Smooth muscle cell (in vitro differentiated cells): ENCODE measurements around the gene ATM. TPM values are rescaled to one million over a fixed set of nuclear protein-coding genes. Genes with fewer than 3 reads are reported as not detected.
A peak's percentile ranks its signal among the peaks of the same experiment; 100 is the strongest.

ENCODE experiments used
- DNase-seq: peaks from one replicate; lab custom pipeline; 2025; ENCODE audit not compliant: unreplicated experiment; lab: John Stamatoyannopoulos, UW
- H2AFZ ChIP-seq: fragments of 200-600 bp; sonication (generic); 2 replicates; pipeline ENCODE4 v1.6.0; 2016; ENCODE audit warnings: antibody characterized with exemption, low read depth, mild to moderate bottlenecking
- H3F3A ChIP-seq: fragments of 200-600 bp; sonication (generic); 2 replicates; pipeline ENCODE4 v1.6.0; 2017; ENCODE audit warnings: antibody characterized with exemption, low read depth
- H3K27ac ChIP-seq: fragments of 200-600 bp; sonication (generic); 2 replicates; pipeline ENCODE4 v1.5.1; 2016; ENCODE audit warnings: low read depth, mild to moderate bottlenecking
- H3K27me3 ChIP-seq: fragments of 200-600 bp; sonication (generic); 2 replicates; pipeline ENCODE4 v1.6.1; 2016; ENCODE audit warnings: low read depth, mild to moderate bottlenecking
- H3K36me3 ChIP-seq: fragments of 200-600 bp; sonication (generic); 2 replicates; pipeline ENCODE4 v1.5.1; 2016; ENCODE audit warnings: low read depth
- H3K4me1 ChIP-seq: fragments of 200-600 bp; sonication (generic); 2 replicates; pipeline ENCODE4 v1.5.1; 2016; ENCODE audit warnings: low read depth
- H3K4me2 ChIP-seq: fragments of 200-600 bp; sonication (generic); 2 replicates; pipeline ENCODE4 v1.6.0; 2016; ENCODE audit warnings: mild to moderate bottlenecking
- H3K4me3 ChIP-seq: fragments of 200-600 bp; sonication (generic); 2 replicates; pipeline ENCODE4 v1.5.1; 2016; ENCODE audit warnings: mild to moderate bottlenecking
- H3K79me2 ChIP-seq: fragments of 200-600 bp; sonication (generic); 2 replicates; pipeline ENCODE4 v1.6.0; 2016; ENCODE audit warnings: low read depth, mild to moderate bottlenecking
- H3K9ac ChIP-seq: fragments of 200-600 bp; sonication (generic); 2 replicates; pipeline ENCODE4 v1.6.0; 2016; ENCODE audit warnings: low read depth
- H3K9me3 ChIP-seq: fragments of 200-600 bp; sonication (generic); replicated peaks from 2 replicates; pipeline ENCODE4 v1.5.1; 2016; ENCODE audit warnings: low read depth
- H4K20me1 ChIP-seq: fragments of 200-600 bp; sonication (generic); 2 replicates; pipeline ENCODE4 v1.6.0; 2016; ENCODE audit warnings: low read depth
- WGBS: methylation state at CpG from one replicate; pipeline ENCODE4 v1.1.7; 2016; ENCODE audit warnings: low lambda C conversion rate; 5-methylcytosine and 5-hydroxymethylcytosine counted together
- polyA plus RNA-seq: library from polyadenylated mRNA; unstranded; fragments of >200 nt; fragmentation: Nextera tagmentation; extraction: Ambion mirVana; gene quantifications from 2 replicates; pipeline ENCODE4 v1.2.1, GENCODE V29; 2016
- total RNA-seq: library from RNA; depleted of rRNA; stranded (reverse); fragments of >200 nt; gene quantifications from 2 replicates; pipeline ENCODE4 v1.2.3, GENCODE V29; 2014
- TF ChIP-seq, protein P1 (sequence below): fragments of 200-600 bp; sonication (generic); IDR thresholded peaks from 2 replicates; pipeline ENCODE4 v1.5.1; 2017; ENCODE audit warnings: borderline replicate concordance, mild to moderate bottlenecking, antibody characterized with exemption; ENCODE audit not compliant: insufficient read depth, poor library complexity, severe bottlenecking

ATM gene, protein sequence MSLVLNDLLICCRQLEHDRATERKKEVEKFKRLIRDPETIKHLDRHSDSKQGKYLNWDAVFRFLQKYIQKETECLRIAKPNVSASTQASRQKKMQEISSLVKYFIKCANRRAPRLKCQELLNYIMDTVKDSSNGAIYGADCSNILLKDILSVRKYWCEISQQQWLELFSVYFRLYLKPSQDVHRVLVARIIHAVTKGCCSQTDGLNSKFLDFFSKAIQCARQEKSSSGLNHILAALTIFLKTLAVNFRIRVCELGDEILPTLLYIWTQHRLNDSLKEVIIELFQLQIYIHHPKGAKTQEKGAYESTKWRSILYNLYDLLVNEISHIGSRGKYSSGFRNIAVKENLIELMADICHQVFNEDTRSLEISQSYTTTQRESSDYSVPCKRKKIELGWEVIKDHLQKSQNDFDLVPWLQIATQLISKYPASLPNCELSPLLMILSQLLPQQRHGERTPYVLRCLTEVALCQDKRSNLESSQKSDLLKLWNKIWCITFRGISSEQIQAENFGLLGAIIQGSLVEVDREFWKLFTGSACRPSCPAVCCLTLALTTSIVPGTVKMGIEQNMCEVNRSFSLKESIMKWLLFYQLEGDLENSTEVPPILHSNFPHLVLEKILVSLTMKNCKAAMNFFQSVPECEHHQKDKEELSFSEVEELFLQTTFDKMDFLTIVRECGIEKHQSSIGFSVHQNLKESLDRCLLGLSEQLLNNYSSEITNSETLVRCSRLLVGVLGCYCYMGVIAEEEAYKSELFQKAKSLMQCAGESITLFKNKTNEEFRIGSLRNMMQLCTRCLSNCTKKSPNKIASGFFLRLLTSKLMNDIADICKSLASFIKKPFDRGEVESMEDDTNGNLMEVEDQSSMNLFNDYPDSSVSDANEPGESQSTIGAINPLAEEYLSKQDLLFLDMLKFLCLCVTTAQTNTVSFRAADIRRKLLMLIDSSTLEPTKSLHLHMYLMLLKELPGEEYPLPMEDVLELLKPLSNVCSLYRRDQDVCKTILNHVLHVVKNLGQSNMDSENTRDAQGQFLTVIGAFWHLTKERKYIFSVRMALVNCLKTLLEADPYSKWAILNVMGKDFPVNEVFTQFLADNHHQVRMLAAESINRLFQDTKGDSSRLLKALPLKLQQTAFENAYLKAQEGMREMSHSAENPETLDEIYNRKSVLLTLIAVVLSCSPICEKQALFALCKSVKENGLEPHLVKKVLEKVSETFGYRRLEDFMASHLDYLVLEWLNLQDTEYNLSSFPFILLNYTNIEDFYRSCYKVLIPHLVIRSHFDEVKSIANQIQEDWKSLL (N-terminal part only)
- total RNA-seq (56.4 and 64.6 TPM in 2 replicates), polyA plus RNA-seq (7.6 and 17.5 TPM in 2 replicates)

DNA sequence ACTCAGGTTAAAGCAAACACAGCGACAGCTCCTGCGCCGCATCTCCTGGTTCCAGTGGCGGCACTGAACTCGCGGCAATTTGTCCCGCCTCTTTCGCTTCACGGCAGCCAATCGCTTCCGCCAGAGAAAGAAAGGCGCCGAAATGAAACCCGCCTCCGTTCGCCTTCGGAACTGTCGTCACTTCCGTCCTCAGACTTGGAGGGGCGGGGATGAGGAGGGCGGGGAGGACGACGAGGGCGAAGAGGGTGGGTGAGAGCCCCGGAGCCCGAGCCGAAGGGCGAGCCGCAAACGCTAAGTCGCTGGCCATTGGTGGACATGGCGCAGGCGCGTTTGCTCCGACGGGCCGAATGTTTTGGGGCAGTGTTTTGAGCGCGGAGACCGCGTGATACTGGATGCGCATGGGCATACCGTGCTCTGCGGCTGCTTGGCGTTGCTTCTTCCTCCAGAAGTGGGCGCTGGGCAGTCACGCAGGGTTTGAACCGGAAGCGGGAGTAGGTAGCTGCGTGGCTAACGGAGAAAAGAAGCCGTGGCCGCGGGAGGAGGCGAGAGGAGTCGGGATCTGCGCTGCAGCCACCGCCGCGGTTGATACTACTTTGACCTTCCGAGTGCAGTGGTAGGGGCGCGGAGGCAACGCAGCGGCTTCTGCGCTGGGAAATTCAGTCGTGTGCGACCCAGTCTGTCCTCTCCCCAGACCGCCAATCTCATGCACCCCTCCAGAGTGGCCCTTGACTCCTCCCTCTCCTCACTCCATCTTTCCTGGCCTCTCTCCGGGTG is at the start of gene ATM, which contains the start of gene NPAT:
Gene ATM (plus strand): TSS at position 494 of the 774 bp plus-strand sequence. CDS start 4,558 bp downstream, outside the sequence.
Gene NPAT (minus strand): TSS at position 65 of the 774 bp plus-strand sequence. CDS start 102 bp downstream, outside the sequence.
- peaks cover 69% of the 10 kb centered on the region for H3K79me2 ChIP-seq
- no peaks in the 10 kb centered on the region for H3K9me3 ChIP-seq
- peak within 1 kb of the TSS; percentile 92 for H2AFZ ChIP-seq
- no peaks in the 10 kb centered on the region for H3K36me3 ChIP-seq
- peak within 1 kb of the TSS; percentile 95 for H3K27ac ChIP-seq
- H3K9ac ChIP-seq = peak within 1 kb of the TSS; percentile 93
- H3K4me3 ChIP-seq = peak within 1 kb of the TSS; percentile 82
- whole genome bisulfite sequencing = under 1% methylated on average over 65 of the region's 70 CpGs
- peaks cover 24% of the 10 kb centered on the region for H4K20me1 ChIP-seq
- no peaks in the 10 kb centered on the region for H3K27me3 ChIP-seq
- H3F3A ChIP-seq = peaks cover 7% of the 10 kb centered on the region
- TF ChIP-seq, protein P1, sequence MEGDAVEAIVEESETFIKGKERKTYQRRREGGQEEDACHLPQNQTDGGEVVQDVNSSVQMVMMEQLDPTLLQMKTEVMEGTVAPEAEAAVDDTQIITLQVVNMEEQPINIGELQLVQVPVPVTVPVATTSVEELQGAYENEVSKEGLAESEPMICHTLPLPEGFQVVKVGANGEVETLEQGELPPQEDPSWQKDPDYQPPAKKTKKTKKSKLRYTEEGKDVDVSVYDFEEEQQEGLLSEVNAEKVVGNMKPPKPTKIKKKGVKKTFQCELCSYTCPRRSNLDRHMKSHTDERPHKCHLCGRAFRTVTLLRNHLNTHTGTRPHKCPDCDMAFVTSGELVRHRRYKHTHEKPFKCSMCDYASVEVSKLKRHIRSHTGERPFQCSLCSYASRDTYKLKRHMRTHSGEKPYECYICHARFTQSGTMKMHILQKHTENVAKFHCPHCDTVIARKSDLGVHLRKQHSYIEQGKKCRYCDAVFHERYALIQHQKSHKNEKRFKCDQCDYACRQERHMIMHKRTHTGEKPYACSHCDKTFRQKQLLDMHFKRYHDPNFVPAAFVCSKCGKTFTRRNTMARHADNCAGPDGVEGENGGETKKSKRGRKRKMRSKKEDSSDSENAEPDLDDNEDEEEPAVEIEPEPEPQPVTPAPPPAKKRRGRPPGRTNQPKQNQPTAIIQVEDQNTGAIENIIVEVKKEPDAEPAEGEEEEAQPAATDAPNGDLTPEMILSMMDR = peak; percentile 52
- DNase-seq = peak; percentile 97
- H3K4me2 ChIP-seq = peak within 1 kb of the TSS; percentile 92
- peaks cover 23% of the 10 kb centered on the region for H3K4me1 ChIP-seq

DNA sequence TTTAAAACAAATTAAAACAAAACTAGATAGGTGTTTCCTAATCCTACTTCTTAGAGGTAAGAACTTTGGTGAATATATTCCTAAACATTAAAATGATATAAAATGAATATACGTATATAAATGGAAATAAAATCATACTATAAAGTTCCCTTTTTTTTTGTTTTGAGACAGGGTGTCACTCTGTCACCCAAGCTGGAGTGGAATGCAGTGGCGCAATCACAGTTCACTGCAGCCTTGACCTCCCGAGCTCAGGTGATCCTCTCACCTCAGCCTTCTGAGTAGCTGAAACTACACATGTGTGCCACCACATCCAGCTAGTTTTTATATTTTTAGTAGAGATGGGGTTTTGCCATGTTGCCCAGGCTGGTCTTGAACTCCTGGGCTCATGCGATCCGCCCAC is 45.3 kb upstream of the ATM start:
- TF ChIP-seq, protein P1 = no peak
- Histone ChIP-seq H3K4me2 (no peak overlapping the region), H3K9ac (no peak overlapping the region), H3F3A (no peaks in the 10 kb centered on the region), H3K27me3 (no peaks in the 10 kb centered on the region), H3K79me2 (no peaks in the 10 kb centered on the region), H3K4me1 (no peaks in the 10 kb centered on the region), H4K20me1 (no peaks in the 10 kb centered on the region), H3K9me3 (no peaks in the 10 kb centered on the region), H3K36me3 (peaks cover 6% of the 10 kb centered on the region), H3K4me3 (no peak overlapping the region), H2AFZ (no peak overlapping the region), H3K27ac (no peak overlapping the region)
- WGBS = 97% methylated on average over 5 of the region's 5 CpGs
- no peak for DNase-seq

DNA sequence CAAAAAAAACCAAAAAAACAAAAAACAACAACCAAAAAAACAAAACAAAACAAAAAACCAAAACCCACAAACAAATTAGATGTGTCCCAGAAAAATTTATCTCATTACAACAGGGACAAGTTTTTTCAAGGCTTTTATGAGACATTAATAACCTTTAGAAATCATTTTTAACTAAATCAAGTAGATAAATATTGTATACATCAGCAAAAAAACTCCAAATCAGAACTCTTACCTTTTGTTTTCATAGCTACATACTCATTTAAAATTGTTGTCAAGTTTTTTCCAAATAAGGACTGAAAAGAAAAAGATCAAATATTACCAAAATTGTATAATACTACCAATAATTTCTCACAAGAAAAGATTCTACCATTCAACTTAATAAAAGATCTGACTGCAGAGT is 29.1 kb upstream of the ATM start:
- Histone ChIP-seq H2AFZ (no peak overlapping the region), H3K4me2 (no peak overlapping the region), H3K4me1 (no peaks in the 10 kb centered on the region), H3K9ac (no peak overlapping the region), H3K27ac (no peak overlapping the region), H3F3A (no peaks in the 10 kb centered on the region), H3K36me3 (peaks cover 13% of the 10 kb centered on the region), H3K4me3 (no peak overlapping the region), H3K9me3 (no peaks in the 10 kb centered on the region), H3K27me3 (no peaks in the 10 kb centered on the region), H3K79me2 (peaks cover 4% of the 10 kb centered on the region), H4K20me1 (peaks cover 2% of the 10 kb centered on the region)
- TF ChIP-seq, protein P1 = no peak
- DNase-seq = no peak
